Heart left ventricle (tissue), 16 donors: Measurements from ENCODE around the gene AKAP13. TPM values are rescaled to one million over a fixed set of nuclear protein-coding genes. Genes with fewer than 3 reads are reported as not detected.
A peak's percentile ranks its signal among the peaks of the same experiment; 100 is the strongest.

Source experiments
- ATAC-seq, 4 donors: fragments of 200-7000 bp; cut with Tn5 transposase; one replicate each; pipeline ENCODE4 v1.9.1; 2020 to 2022; ENCODE audit warnings: moderate library complexity in 4 of 4, mild to moderate bottlenecking in 3 of 4, moderate number of reproducible peaks in 1 of 4
- DNase-seq, 5 donors: peaks; one replicate each; pipeline ENCODE4 v3.0.0-alpha.2; 2020
- H3K27ac ChIP-seq, 12 donors: fragments of 200-600 bp; sonication (generic) in 4 of 12; one replicate each; pipeline versions ENCODE4 v1.5.0 to v1.8.0; 2016 to 2022; ENCODE audit warnings: mild to moderate bottlenecking in 2 of 12
- H3K27me3 ChIP-seq, 9 donors: fragments of 200-600 bp; sonication (generic) in 2 of 9; one replicate each; pipeline versions ENCODE4 v1.5.1 to v1.8.0; 2016 to 2022; ENCODE audit warnings: mild to moderate bottlenecking in 3 of 9
- H3K36me3 ChIP-seq, 9 donors: fragments of 200-600 bp; sonication (generic) in 2 of 9; one replicate each; pipeline versions ENCODE4 v1.5.0 to v1.8.0; 2018 to 2022; ENCODE audit warnings: mild to moderate bottlenecking in 2 of 9
- H3K4me1 ChIP-seq, 12 donors: fragments of 200-600 bp; sonication (generic) in 4 of 12; one replicate each; pipeline versions ENCODE4 v1.5.0 to v1.8.0; 2016 to 2022; ENCODE audit warnings: mild to moderate bottlenecking in 3 of 12
- H3K4me3 ChIP-seq, 12 donors: fragments of 200-600 bp; sonication (generic) in 4 of 12; one replicate each; pipeline versions ENCODE4 v1.5.0 to v1.8.0; 2017 to 2022; ENCODE audit warnings: mild to moderate bottlenecking in 9 of 12, moderate library complexity in 4 of 12
- H3K9me3 ChIP-seq, 12 donors: fragments of 200-600 bp; sonication (generic) in 4 of 12; one replicate each; pipeline versions ENCODE4 v1.5.0 to v1.8.0; 2016 to 2022; ENCODE audit warnings: mild to moderate bottlenecking in 1 of 12
- POLR2A ChIP-seq, 2 donors: fragments of 450-650 bp; IDR thresholded peaks; one replicate each; pipeline ENCODE4 v1.6.1; 2017; ENCODE audit warnings: antibody characterized with exemption in 2 of 2, mild to moderate bottlenecking in 2 of 2, moderate library complexity in 2 of 2
- WGBS, 4 donors: extraction: QIAGEN DNeasy Blood & Tissue Kit in 2 of 4; methylation state at CpG; one replicate each; pipeline versions ENCODE4 v1.1.5 to v1.1.7; 2013 to 2018; 5-methylcytosine and 5-hydroxymethylcytosine counted together
- intact Hi-C, 10 donors: fragments of 100-400 bp; cut with DNase I; formaldehyde crosslinking; loops; one replicate each; pipeline versions ENCODE4 v1.11.1 to v1.14.2; 2022
- polyA plus RNA-seq, 2 donors: library from polyadenylated mRNA; stranded (reverse); fragments of 200-250 nt; gene quantifications; one replicate each; pipeline ENCODE4 v1.2.3, GENCODE V29; 2013
- total RNA-seq, 9 donors: library from RNA; depleted of rRNA in 2 of 9; stranded (reverse); fragments of >200 nt in 2 of 9; fragmentation: NEBNext Ultra II Directional in 3 of 9; extraction: Animal tissue kit (Norgen Biotek cat#: 25700) in 3 of 9; gene quantifications; one replicate each; pipeline versions ENCODE4 v1.1.0 to v1.2.4, GENCODE V29; 2016 to 2023
- TF ChIP-seq, protein P1 (sequence below), 12 donors: fragments of 200-600 bp; sonication (generic) in 4 of 12; IDR thresholded peaks; one replicate each; pipeline versions ENCODE4 v1.5.0 to v1.8.0; 2018 to 2022; ENCODE audit warnings: antibody characterized with exemption in 12 of 12, mild to moderate bottlenecking in 5 of 12
- donor health status: ischemic (EF 13 %, LVEDD 7.1; RV severe dilation, severe dysfunction).
- donor health status: healthy with polysubstance abuse.
- donor health status: DM: no; HTN: yes; CAD: no.
- donor health status: DM: no; HTN: no; CAD: no.
- donor health status: ischemic (EF 25% LVEDD 6.9; RV normal size, moderate dysfunction).
- donor health status: ischemic (EF 25% LVEDD 5.7; RV mildly dilated, moderate dysfunction).
- donor health status: healthy.
- donor health status: DM: yes; HTN: yes; CAD: no.
- donor health status: ischemic (EF 35%, LVEDD 5.7; RV mildly dilated, moderate dysfunction).
- donor health status: nonischemic (EF 11% LVEDD 7.7; RV severe dilation, severe dysfunction).
- donor health status: DM: yes; HTN: yes; CAD: no.
- donor health status: PGD.
- donor health status: ischemic (EF 29% LVEDD 5.4; RV normal size, mild dysfunction).
- donor health status: nonischemic (EF 23%, LVEDD 6.1; RV moderate dilation, normal function).

Gene AKAP13
- total and polyA plus RNA-seq, 11 donors: 124 to 598 (median 340) TPM

GRCh38 chr15:85444122-85444745 lies 63.8 kb downstream of the AKAP13 start:
- H3K4me1 ChIP-seq: peaks cover 4 to 61% (median 42%) of the 10 kb centered on the region in 12 donors
- no peaks in the 10 kb centered on the region for H3K27me3 ChIP-seq
- no peak overlapping the region for H3K4me3 ChIP-seq
- peak overlapping the region in 10 of 12 donors; percentile 3 to 68 (median 40) for H3K27ac ChIP-seq
- intact Hi-C loops: no loop called here
- ATAC-seq (peak in 2 of 4 donors; percentile 7 to 16), DNase-seq (no peak)
- 16 to 21% (median 19%) methylated on average over 3 of the region's 3 CpGs for WGBS, 4 donors
- TF ChIP-seq, protein P1, sequence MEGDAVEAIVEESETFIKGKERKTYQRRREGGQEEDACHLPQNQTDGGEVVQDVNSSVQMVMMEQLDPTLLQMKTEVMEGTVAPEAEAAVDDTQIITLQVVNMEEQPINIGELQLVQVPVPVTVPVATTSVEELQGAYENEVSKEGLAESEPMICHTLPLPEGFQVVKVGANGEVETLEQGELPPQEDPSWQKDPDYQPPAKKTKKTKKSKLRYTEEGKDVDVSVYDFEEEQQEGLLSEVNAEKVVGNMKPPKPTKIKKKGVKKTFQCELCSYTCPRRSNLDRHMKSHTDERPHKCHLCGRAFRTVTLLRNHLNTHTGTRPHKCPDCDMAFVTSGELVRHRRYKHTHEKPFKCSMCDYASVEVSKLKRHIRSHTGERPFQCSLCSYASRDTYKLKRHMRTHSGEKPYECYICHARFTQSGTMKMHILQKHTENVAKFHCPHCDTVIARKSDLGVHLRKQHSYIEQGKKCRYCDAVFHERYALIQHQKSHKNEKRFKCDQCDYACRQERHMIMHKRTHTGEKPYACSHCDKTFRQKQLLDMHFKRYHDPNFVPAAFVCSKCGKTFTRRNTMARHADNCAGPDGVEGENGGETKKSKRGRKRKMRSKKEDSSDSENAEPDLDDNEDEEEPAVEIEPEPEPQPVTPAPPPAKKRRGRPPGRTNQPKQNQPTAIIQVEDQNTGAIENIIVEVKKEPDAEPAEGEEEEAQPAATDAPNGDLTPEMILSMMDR (IDR thresholded peaks at IDR 0.05): no peak
- TF ChIP-seq POLR2A (IDR thresholded peaks at IDR 0.05): no peak
- H3K36me3 ChIP-seq: no peaks in the 10 kb centered on the region
- peaks cover 0 to 18% (median 0%) of the 10 kb centered on the region in 12 donors for H3K9me3 ChIP-seq

GRCh38 chr15:85445361-85445760 lies 65.0 kb downstream of the AKAP13 start:
- intact Hi-C loops: no loop called here

DNA sequence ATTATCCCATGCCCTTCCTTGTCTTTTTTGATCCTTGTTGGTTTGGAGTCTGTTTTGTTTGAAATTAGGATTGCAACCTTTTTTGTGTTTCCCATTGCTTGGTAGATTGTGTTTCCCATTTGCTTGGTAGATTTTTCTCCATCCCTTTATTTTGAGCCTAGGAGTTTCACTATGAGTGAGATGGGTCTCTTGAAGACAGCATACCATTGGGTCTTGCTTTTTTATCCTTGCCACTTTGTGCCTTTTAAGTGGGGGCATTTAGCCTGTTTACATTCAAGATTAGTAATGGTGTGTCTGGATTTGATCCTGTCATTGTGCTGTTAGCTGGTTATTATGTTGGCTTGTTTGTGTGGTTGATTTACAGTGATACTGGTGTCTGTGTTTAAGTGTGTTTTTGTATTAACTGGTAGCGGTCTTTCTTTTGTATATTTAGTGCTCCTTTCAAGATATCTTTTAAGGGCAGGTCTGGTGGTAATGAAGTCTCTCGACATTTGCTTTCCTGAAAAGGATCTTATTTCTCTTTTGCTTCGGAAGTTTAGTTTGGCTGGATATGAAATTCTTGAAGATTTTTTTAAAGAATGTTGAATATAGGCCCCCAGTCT lies 70.8 kb downstream of the AKAP13 start:
- H3K4me1 ChIP-seq: peaks cover 0 to 57% (median 22%) of the 10 kb centered on the region in 12 donors
- no peak for TF ChIP-seq POLR2A (IDR thresholded peaks at IDR 0.05)
- TF ChIP-seq, protein P1 (IDR thresholded peaks at IDR 0.05): no peak

More at GRCh38 chr15:85445361-85445760, 65.0 kb downstream of the AKAP13 start:
- H3K36me3 ChIP-seq: no peaks in the 10 kb centered on the region
- H3K4me3 ChIP-seq: no peak overlapping the region
- TF ChIP-seq POLR2A (IDR thresholded peaks at IDR 0.05): no peak
- TF ChIP-seq, protein P1 (IDR thresholded peaks at IDR 0.05): no peak
- peaks cover 4 to 55% (median 39%) of the 10 kb centered on the region in 12 donors for H3K4me1 ChIP-seq
- ATAC-seq: no peak
- DNase-seq: no peak
- peaks cover 0 to 26% (median 4%) of the 10 kb centered on the region in 12 donors for H3K9me3 ChIP-seq
- WGBS, 4 donors: 79 to 93% (median 92%) methylated on average over 1 of the region's 1 CpG
- H3K27ac ChIP-seq: peak overlapping the region in 5 of 12 donors; percentile 11 to 68 (median 49)
- H3K27me3 ChIP-seq: no peaks in the 10 kb centered on the region

DNA sequence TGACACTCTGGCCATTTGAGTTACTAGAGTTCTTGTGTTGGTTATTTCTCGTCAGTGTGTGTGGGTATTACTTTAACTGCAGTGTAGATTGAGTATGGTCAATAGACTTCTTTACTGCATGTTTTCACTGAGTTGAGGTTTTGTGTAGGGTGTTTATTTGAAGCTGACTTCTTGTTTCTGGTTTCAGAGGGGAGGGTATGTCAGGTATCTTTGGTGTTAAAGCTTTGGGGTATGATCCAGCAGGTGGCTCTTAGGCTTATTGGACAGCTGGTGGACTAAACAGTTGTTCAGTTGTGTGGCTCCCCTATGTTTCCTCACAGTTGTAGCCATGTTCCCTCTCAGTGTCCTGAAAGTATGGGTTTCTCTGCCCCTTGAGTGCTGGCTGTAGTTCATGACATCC lies 72.0 kb downstream of the AKAP13 start:
- intact Hi-C loops: loop anchor here in 2 of 10 donors (5.0 to 10.0 kb wide), 2 partner anchors 68 to 70 kb away; partner anchors contain the start of gene AKAP13 (in 2 of the 2)
- ATAC-seq (peak in 2 of 4 donors; percentile 7 to 8), DNase-seq (no peak)
- no peaks in the 10 kb centered on the region for H3K36me3 ChIP-seq
- WGBS, 4 donors: 48 to 81% (median 72%) methylated on average over 1 of the region's 1 CpG
- no peak overlapping the region for H3K4me3 ChIP-seq
- peaks cover 0 to 69% (median 29%) of the 10 kb centered on the region in 12 donors for H3K4me1 ChIP-seq
- H3K27ac ChIP-seq: peak overlapping the region in 4 of 12 donors; percentile 4 to 41 (median 9)
- H3K9me3 ChIP-seq: peaks cover 0 to 30% (median 12%) of the 10 kb centered on the region in 12 donors
- TF ChIP-seq POLR2A (IDR thresholded peaks at IDR 0.05): no peak
- TF ChIP-seq, protein P1 (IDR thresholded peaks at IDR 0.05): no peak
- H3K27me3 ChIP-seq: no peaks in the 10 kb centered on the region

More for the DNA sequence above, 70.8 kb downstream of the AKAP13 start:
- WGBS, 4 donors: 71 to 89% (median 84%) methylated on average over 3 of the region's 3 CpGs
- Histone ChIP-seq H3K27me3 (no peaks in the 10 kb centered on the region), H3K9me3 (peaks cover 0 to 40% (median 12%) of the 10 kb centered on the region in 12 donors), H3K4me3 (no peak overlapping the region), H3K36me3 (no peaks in the 10 kb centered on the region), H3K27ac (no peak overlapping the region)
- intact Hi-C loops: loop anchor here in 2 of 10 donors (5.0 to 10.0 kb wide), 2 partner anchors 66 to 69 kb away; partner anchors contain the start of gene AKAP13 (in 2 of the 2)
- ATAC-seq (no peak), DNase-seq (no peak)
